Activated CD8-positive, alpha-beta memory T cell treated with anti-CD3 and anti-CD28 coated beads, Interleukin-2, amount 50 U/mL, for 1 hour (primary cell): ENCODE data around the gene CDK16.

Experiments
- DNase-seq: peaks from one replicate; pipeline ENCODE4 v3.0.0-alpha.2; 2020; ENCODE audit errors: extremely low read depth

CDK16 gene

DNA sequence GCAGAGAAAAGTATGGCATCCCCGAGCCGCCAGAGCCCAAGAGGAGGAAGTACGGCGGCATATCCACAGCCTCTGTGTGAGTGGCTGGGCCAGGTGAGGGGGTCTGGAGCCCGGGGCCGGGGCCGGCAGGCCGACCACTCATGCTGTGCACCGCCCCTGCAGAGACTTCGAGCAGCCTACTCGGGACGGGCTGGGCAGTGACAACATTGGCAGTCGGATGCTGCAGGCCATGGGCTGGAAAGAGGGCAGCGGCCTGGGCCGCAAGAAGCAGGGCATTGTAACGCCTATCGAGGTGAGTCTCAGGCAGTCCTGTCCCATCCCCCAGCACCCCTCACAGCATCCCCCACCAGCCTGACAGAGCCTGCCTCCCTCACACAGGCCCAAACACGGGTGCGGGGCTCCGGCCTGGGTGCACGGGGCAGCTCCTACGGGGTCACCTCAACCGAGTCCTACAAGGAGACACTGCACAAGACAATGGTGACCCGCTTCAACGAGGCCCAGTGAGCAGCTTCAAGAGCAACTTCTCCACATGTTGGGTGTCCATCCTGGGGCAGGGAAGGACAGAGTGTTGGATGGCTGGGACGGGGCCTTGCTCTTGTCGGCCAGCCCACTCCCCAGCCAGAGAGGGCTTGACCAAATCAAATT, 32.3 kb upstream of the CDK16 start:
- no peak for DNase-seq

- DNase-seq = no peak
Measured at GRCh38 chrX:47187106-47187677, 31.3 kb upstream of the CDK16 start.

DNA sequence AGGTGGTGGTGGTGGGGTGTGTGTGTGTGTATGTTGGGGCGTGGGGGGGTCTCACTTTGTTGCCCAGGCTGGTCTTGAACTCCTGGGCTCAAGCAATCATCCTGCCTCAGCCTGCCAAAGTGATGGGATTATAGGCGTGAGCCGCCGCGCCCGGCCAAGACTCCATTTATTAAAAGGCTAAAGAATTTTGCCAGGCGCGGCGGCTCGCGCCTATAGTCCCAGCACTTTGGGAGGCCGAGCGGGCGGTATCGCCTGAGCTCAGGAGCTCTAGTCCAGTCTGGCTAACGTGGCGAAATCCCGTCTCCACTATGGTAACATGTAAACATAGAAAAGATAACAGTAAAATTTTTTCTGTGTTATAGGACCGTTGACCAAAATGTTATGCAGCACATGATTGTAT, 28.6 kb upstream of the CDK16 start:
- DNase-seq = no peak

DNA sequence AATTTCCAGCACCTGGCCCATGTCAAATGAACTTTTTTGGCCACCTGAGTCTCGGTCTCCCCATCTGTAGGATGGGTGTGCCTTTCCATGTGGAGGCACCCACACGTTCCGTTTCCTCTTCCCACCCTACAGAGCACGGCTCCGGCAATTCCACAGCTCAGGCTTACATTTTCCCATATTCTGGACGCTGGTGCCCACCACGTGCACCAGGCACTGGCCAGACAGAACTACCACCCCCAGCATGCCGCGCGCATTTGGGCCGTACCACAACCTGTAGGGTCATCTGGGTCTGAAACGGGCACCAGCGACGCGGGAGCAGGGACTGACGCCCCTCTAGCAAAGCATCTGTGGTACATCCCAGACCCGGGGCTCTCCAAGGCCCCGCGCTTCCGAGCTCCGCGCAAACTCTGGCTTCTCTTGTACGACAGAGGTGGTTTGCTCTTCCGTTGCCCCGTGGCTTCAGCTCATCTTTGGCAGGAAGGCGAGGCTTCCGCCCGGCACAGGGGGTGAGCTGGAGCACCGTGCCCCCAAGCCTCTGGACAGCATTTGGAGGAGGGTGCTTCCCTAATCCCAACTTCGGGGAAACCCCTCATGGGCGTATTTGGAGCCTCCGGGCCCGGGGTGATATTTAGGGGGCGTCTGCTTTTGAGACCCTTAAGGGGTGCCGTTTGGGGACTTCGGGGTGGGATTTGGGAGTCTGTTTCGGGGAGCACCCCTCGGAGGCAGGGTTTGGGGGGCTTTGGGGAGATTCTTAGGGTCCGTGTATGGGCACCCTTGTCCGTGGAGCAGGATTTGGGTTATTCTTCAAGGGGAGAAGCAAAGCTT, 27.8 kb upstream of the CDK16 start:
- DNase-seq = peak; percentile 68

DNA sequence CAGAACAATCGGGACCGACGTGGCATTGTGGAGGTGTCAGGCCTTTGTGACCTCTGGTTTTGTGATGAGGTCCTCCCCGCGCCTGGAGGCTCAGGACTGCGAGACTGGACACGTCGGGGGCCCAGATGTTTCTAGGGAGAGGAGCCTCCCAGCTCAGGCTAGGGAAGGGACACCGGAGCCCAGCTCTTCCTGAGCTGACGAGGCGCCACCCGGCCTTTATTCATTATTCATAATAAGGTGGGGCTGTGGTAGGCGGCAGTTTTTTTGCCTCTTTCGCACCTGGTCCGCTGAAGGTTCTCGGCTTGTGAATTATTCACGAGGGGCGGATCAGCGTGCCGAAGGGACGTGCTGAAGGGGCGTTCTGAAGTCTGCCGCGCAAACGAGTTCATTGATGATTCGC, 27.1 kb upstream of the CDK16 start:
- DNase-seq = no peak

GRCh38 chrX:47191806-47192401, 26.6 kb upstream of the CDK16 start:
- no peak for DNase-seq

GRCh38 chrX:47193475-47194193, 24.8 kb upstream of the CDK16 start, which contains the start of gene UBA1:
TSS of gene UBA1 (plus strand) at chrX:47193829. CDS start at chrX:47198803, 4,974 bp downstream.
- peak; percentile 95 for DNase-seq

- no peak for DNase-seq
Measured at GRCh38 chrX:47194194-47194787, 24.2 kb upstream of the CDK16 start.

DNA sequence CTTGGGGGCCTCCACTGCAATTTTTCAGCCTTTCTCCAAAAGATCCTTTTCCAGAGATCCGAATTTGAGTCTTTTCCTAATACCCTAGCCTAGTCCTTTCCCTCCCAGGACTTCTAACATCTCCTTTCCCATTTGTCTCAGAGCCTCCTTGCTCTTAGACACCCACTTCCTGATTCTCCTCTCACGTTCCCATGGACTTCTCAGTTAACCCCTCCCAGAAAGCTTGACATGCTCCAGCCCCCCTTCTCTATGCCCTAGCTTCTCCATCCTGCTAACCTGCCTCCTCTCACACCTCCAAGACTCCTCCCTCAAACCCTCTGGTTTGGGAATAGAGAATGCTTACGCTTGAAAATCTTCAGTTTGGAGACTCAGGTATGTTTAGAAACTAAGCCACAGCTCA, 22.4 kb upstream of the CDK16 start:
- no peak for DNase-seq

- no peak for DNase-seq
Measured at GRCh38 chrX:47197526-47197925, 21.0 kb upstream of the CDK16 start.

DNA sequence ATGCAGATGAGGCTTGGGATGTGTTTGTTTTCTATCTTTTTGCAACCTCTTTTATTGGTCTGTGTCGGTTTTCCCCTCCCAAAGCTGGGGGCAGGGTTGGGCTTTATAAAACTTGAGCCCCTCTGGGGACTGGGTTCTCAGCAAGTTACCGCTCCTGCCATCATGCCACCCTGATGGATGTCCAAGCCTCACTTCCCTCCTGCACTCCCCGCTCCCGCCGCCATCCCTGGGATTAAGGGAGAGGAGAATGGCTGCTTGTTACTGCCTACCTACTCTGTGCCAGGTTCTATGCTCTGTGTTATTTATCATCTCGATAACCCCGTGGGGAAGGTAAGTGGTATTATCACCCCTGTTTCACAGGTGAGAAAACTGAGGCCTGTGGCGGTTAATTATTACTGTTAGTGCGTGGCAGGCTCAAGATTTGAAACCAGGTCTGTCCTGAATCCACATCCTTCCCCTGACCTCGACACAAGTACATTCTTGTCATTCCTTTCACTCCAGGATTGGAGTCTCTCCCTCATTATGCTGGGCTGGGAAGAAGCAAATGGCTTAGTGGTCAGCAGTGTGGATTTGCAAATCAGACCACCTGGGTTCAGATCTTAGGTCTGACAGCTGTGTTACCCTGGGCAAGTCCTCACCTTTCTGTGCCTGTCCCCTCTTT, 20.3 kb upstream of the CDK16 start:
- no peak for DNase-seq

GRCh38 chrX:47198687-47199080, 19.8 kb upstream of the CDK16 start:
- DNase-seq = no peak

DNA sequence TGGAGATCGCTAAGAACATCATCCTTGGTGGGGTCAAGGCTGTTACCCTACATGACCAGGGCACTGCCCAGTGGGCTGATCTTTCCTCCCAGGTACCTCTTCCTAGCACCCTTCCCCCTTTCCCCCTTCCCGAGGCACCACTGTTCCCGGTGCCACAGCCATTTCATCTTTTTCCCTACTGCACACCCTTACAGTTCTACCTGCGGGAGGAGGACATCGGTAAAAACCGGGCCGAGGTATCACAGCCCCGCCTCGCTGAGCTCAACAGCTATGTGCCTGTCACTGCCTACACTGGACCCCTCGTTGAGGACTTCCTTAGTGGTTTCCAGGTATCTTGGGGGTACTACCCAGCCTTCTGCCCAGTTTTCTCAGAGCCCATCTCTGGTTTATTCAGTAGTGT, 19.2 kb upstream of the CDK16 start:
- DNase-seq = no peak

DNA sequence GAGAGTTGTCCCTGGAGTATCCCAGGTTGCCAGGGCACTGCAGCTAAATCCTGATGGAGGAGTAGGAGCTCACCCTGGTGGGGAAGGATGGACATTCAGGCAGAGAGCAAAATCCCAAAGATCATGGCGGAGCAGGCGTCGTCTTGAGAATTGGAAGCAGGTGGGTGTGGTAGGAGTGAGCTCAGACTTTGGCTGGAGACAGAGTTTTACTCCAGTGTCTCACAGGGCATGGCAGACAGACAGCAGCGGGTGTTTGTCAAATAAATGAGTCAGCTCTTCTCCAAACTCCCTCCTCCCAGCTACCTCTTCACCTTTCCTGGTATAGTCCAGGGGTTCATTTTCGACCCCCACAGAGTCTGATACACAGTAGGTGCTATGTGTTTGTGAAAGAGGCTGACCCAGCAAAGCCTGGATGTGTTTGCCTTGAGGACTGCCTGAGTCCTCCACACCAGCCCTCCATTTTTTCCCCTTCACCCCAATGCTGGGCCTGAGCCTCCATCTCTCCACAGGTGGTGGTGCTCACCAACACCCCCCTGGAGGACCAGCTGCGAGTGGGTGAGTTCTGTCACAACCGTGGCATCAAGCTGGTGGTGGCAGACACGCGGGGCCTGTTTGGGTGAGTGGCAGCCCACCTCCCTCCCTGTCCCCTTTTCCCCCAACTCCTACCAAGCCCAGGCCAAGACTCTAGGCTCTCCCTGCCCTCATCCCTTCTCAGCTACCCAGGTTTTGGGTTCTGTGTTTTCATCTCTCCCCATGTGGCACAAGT, 17.9 kb upstream of the CDK16 start:
- no peak for DNase-seq

- no peak for DNase-seq
Measured at GRCh38 chrX:47201345-47201944, 17.0 kb upstream of the CDK16 start.

DNA sequence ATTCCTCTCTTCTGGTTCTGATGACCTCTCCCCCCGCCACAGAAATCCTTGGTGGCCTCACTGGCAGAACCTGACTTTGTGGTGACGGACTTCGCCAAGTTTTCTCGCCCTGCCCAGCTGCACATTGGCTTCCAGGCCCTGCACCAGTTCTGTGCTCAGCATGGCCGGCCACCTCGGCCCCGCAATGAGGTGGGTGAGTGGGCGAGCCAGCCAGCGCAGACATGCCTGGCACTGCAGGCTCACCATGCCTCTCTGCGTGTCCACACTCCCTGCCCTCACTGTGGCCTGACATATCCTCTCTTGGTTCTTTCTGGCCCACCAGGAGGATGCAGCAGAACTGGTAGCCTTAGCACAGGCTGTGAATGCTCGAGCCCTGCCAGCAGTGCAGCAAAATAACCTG, 16.2 kb upstream of the CDK16 start:
- no peak for DNase-seq

DNA sequence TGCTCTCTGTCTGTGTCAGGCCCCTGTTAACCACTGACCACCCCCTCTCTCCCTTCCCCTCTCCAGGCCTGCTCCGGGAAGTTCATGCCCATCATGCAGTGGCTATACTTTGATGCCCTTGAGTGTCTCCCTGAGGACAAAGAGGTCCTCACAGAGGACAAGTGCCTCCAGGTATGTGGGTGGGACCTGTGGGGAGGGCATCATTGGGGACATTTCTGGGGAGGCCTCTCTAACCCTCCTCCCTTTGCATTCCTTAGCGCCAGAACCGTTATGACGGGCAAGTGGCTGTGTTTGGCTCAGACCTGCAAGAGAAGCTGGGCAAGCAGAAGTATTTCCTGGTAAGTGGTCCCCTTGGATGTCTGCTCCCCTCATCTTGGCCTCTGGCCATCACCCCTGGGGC, 15.6 kb upstream of the CDK16 start:
- DNase-seq = no peak

DNA sequence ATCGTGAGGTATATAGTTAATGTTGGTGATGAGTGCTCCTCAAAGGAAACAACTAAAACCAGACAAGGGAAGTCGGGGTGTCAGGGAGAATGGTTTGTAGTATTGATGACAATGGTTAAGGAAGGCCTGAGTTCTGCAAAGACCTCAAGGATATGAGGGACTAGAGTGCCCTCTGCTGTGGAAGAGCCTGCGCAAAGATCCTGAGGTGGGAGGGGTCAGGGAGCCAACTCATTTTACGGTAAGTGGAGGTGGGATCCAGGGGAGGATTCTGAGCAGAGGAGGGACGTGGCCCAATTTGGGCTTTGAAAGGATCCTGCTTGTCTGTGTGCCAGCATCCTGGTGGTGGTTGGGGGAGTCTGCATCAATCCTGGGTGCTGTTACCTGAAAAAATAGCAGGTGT, 13.5 kb upstream of the CDK16 start:
- no peak for DNase-seq

DNA sequence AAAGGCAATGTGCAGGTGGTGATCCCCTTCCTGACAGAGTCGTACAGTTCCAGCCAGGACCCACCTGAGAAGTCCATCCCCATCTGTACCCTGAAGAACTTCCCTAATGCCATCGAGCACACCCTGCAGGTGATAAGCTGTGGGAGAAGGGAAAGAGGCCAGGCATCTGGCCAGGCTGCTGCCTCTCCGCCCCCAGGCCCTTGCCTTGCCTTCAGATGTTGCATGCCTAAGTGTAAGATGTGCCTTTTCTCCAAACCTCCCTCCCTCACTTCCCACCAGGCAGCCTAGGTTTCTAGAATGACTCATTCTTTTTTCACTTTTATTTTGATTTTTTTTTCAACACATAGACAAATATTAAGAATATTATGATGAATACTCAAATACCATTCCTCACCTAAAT, 12.2 kb upstream of the CDK16 start:
- DNase-seq = no peak

DNA sequence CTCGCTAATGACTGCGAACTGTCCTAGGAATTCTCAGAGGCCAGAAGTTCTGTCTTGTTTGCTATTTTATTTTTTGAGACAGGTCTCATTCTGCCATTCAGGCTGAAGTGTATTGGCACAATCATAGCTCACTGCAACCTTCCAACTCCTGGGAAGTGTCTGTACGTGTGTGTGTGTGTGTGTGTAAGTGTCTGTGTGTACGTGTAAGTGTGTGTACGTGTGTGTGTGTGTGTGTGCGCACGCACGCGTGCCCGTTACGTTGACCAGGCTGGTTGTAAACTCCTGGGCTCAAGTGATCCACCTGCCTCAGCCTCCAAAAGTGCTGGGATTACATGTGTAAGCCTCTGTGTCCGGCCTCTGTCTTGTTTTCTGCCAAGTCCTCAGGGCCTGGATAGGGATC, 10.4 kb upstream of the CDK16 start:
- no peak for DNase-seq
